Measurements from ENCODE around the gene GADD45B.

GADD45B gene, protein sequence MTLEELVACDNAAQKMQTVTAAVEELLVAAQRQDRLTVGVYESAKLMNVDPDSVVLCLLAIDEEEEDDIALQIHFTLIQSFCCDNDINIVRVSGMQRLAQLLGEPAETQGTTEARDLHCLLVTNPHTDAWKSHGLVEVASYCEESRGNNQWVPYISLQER

DNA sequence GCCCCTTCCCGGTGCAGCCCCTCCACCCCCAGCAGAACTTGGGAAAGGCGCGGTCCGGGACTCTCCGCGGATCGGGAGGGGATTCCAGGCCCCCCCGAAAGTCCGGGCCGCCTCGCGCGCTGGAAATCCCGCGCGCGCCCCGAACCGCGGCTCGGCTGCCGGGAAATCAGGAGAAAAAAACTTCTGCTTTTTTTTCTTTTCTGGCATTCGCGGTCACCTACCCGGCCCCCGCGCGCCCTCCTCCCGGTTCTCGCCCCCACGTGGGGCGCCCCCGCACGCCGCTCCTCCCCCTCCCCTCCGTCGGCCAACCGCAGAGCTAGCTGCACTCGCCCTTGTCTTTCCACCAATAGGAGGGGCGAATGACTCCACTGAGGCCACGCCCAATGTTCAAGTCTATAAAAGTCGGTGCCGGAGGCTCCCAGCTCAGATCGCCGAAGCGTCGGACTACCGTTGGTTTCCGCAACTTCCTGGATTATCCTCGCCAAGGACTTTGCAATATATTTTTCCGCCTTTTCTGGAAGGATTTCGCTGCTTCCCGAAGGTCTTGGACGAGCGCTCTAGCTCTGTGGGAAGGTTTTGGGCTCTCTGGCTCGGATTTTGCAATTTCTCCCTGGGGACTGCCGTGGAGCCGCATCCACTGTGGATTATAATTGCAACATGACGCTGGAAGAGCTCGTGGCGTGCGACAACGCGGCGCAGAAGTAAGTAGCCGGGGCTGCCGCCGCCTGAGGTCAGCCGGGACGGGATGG, at the start of gene GADD45B:
Gene GADD45B, plus strand, starts transcription at position 426 of the 749 bp plus-strand sequence. Its CDS starts 232 bp downstream, at position 658.
- peak; percentile 34 to 80 for DNase-seq

DNA sequence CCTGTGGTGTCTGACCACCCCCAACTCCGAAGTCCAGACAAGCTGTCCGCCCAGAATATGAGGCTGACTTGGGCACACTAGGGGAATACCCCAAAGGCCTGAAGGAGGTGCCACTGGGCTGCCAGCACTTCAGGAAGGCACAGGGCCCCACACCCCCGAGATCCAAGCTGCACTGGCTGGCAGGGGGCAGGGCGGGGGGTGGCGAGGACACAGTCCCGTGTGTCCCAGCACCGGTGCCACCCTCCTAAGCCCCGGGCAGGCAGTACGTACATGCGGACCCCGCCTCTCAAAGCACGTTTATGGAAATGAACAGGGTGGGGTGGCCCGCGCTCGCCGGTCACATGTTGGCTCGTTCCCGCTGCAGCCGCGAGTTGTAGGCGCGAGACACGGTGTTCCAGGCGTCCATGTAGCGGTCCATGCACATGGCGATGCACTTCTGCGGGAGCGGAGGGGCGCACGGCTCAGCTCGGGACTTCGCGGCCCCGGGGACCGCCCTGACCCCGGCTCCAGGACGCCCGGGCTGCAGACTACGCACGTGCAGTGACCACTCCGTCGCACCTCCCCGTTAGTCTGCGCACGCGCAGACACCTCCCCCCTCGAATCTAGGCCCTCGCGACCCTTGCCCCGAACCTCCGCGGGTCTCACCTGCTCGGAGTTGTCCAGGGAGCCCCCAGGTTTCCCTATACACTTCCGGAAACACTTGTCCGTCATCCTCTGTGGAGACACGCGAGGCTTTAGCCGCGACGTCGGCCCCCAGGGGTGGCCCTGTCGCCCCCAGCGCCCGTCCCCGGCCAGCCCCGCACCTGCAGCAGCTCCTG, 49.1 kb upstream of the GADD45B start:
- no peak for DNase-seq

DNA sequence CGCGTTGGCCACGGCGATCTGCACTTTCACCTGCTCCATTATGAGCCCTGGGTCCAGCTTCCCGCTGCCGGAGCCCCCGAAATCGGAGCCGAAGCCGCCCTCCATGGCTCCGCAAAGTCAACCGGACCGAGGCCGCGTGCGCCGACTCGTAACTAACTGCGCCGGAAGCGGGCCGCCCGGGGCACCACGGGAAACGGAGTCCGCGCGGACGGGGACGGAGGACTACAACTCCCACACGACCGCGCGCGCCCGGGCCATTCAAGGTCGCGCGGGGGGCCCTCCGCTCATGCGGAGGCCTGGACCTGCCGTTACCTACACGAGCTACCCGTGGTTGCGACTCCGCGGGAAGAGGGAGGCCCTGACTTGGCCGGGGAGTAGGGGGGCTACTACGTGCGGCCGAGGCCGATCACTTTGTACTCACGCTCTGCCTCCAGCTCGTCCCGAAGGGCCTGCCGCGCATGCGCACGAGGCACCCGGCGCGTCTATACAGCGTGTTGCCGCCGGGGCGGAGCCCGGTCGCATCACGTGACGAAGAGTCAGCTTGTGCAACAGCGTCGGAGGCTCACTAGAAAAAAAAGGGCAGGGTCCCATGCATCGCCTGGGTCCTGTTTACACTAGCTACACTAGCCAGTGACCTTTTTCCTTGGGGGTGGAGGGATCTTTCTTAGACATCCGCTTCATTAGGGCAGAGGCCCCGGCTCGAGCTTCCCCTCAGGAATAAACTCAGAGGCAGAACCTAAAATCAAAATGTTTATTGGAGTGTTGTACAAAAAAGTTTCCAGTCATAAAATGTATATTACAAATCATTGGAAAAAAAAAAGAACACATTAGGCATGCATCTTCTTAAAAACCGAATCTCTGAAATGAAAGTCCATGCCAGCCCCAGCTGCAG, 48.3 kb upstream of the GADD45B start, which contains the start of gene TIMM13:
Gene TIMM13, minus strand, starts transcription at position 158 of the 892 bp plus-strand sequence. Its CDS starts 53 bp downstream, at position 105.
- DNase-seq, result peak; percentile 76 to 89

DNA sequence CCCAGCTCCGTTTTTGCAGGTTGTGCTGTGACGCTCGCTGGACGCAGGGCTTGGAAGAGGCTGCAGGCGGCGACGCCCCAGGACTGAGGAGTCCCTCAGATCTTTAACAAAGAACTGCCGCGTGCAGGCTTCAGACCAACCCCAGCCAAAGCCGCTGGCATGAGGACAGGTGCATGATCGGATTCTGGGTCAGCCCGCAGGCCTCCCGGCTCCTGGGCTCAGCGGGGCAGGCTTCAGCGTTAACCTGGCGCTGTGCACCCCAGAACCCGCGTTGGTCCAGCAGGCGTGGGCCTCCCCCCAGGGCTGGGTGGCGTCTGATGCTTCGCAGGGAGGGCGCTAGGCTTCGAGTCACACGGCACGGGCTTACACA, 47.6 kb upstream of the GADD45B start:
- no peak for DNase-seq

DNA sequence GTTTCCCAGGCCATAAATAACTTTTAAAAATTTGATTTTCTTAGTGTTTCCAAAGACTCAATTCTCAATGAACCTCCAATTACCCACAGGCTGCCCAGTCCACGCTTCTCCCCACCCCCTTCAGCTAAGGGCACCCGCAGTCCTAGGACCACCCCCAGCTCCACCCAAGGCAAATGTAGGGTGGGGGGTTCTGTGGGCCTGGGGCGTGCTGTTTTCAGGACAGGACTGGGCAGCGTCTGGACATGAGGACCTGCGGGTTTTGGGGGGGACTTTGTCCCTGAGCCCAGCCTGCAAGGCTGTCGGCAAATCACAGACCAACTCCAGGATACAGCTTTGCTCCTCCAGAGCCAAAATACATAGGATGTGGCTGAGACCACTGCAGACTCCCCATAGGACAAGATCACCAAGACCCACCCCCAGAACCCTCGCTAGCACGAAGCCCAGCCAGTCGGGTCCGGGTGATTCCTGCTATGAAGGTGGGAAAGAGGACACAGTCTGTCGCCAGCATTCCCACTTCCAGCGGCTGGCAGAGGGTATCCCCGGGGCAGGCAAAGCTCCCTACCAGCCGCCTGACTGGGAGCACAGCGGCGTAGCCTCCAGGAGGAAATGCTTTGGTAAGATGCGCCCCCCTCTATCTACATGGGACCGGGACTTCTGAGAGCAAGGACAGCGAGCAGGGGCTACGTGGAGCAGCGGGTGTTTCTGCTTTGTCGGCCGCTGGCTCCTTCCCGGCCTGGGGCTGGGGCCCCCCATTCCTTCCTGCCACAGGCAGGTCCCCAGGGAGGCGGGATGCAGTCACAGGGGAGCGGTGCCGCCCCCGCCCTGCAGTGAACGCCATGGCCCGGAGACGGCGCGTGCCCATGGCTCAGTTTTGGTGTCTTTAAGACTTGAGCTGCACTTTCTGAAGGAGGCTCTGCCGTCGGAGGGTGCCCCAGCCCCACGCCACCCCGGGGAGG, 46.9 kb upstream of the GADD45B start:
- no peak for DNase-seq

DNA sequence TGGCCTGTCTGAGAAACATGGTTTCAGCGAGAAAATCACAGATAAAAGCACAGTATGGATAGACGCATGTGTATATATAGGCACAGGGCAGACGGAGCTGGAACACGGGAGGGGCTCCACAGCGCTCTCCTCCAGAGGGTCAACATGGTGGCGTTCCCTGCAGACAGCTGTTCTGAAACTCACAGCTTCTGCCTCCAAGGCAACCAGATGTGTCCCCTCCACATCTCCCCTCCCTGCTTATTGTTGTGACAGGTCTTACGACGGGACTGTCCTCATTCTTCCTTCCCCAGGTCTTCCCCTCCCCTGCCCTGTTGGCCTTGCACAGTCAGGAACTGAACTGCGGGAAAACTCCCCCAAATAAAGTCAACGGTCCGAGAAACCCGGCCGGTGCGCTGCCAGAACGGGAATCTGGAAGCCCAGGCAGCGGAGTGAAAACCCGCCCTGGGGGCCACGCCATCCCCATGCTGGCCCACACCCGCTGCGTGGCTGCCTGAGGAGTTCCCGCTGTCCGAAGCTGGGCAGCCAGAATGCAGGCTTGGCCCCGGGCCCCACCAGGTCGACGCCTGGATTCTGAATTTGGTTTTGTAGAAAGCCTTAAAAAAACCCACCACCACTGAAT, 45.9 kb upstream of the GADD45B start:
- no peak for DNase-seq

DNA sequence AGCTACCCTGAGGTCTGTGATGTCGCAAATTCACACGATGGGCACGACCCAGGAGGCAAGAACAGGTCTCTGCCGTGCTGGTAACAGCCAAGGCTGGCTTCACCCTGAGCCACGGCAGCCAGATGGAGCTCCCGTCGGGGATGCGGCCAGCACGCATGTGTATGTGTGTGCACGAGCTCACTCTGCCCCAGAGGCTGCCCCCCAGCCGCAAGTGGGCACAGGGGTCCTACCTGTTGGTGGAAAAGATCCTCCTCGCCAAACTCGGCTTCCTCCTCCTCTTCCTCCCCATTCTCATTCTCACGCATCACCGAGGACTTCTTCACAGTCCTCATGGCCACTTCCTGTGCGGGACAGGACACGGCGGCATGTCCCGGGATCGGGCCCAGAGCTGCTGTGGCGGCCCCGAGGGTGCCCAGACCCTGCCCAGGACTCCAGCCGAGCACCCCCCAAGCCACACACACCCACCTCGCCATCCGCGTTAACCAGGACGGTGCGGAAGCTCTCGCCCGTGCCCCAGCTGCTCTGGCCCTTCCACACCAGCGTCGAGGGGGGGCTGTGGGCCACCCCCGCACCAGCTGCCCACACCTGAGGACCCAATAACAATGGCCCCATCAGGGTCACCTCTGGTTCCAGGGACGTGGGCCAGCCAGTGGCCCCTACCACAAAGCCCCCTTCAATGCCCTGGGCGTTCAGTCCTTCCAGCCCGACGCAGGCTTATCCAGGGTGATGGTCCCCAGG, 44.4 kb upstream of the GADD45B start:
- no peak for DNase-seq

DNA sequence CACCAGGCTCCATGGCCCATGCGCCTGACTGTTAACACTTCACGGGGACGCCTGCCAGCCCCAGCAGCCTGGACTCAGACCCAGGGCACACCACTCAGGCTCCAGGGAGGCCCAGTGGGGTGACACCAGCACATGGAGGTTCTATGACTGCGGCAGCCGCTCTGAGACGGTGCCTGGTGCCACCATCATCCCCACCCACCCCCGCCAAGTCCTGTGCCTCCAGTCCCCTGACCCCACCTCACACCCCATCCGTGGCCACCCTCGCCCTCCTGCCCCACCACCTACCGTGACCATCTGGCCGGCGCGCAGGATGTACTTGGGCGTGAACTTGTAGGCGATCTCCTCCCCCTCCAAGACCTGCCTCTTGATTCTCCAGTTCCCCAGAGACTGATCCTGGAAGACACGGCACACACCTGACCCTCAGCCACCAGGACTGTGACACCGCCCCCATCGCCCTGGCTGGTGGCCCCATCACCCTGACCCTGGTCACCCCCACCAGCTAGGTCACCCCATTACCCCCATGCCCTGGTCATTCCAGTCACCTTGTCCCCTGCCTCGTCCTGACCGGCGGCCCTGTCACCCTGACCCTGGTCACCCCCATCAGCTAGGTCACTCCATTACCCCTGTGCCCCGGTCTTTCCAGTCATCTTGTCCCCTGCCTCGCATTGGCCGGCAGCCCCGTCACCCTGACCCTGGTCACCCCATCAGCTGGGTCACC, 43.6 kb upstream of the GADD45B start:
- DNase-seq, result no peak

DNA sequence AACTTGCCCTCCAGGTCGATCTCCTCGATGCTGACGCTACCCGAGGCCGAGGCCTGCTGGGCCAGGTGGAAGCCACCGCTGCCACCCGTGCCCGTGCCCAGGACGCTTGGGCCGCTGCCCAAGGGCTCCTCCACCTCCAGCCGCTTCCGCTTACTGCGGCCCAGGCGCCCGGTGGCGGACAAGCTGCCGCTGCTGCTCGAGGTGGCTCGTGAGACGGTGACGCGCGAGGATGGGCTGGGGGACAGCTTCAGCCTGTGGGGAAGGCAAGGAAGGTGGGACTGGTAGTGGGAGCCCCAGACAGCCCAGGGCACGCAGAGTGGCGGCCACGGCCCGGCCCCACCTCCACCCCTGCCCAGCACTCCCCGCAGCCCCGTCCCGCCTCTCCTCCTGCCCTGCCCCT, 42.1 kb upstream of the GADD45B start:
- no peak for DNase-seq

DNA sequence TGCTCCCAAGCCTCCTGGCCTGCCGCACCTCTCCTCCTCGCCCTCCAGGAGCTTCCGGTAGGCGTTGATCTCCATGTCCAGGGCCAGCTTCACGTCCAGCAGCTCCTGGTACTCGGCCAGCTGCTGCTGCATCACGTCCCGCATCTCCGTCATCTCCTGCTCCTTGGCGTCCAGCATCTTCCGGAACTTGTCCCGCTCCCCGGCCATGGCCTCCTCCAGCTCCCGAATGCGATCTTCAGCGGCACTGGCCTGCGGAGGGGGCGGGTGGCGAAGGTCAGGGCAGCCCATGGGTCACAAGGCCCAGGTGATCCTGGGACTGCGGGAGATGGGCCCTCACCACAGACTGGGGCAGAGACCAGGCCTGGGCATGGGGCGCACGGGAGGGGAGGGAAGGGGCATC, 41.7 kb upstream of the GADD45B start:
- no peak for DNase-seq

DNA sequence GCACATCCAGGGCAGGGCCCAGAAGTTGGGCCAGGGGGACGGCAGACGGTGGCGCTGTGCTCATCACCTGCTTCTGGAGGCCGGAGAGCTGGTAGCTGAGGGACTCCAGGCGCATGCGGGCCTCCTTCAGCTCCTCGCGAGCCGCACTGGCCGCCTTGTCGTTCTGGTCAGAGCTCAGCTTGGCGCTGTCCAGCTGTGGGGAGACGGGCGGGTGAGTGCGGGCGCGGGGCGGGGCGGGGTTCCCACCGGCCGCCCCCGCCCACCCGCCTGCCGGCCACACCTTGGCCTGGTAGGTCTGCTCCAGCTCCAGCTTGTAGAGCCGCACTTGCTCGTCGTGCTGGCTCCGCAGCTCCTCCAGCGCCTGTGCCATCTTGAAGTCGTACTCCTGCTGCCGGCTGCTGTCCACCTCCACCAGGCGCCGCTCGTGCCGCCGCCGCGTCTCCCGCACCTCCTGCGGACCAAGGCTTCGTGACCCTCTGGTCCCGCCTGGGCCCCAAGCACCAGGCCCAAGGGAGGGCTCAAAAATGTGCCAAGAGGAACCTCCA, 41.1 kb upstream of the GADD45B start:
- no peak for DNase-seq

DNA sequence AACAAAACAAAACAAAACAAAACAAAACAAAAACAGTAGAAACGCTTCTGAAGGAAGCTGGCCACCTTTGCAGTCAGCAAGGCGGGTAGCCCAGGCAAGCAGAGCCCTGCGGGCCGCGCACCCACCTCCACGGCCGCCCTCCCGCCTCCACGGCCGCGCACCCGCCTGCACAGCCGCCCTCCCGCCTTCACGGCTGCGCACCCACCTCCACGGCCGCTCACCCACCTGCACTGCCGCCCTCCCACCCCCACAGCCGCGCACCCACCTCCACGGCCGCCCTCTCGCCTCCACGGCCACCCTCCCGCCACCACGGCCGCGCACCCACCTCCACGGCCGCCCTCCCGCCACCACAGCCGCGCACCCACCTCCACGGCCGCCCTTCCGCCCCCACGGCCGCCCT, 39.5 kb upstream of the GADD45B start:
- no peak for DNase-seq

DNA sequence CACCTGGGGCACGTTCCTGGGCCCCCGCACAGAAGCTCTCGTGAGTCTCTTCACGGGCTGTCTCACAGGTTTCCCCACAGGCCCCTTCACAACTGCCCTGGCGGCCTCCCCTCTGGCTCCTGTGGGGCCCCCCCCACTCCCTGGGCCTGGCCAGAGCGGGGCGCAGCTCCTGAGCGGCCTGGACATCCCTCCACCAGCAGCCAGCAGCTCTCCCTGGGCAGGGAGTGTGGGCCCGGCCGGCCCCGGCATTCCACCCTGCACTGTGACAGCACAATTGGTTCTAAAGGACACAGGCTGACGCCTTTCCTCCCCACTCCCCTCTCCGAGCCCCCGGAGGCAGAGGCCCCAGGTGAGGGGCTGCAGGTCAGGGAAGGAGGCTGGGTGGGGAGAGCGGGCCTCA, 39.0 kb upstream of the GADD45B start:
- DNase-seq, result no peak

DNA sequence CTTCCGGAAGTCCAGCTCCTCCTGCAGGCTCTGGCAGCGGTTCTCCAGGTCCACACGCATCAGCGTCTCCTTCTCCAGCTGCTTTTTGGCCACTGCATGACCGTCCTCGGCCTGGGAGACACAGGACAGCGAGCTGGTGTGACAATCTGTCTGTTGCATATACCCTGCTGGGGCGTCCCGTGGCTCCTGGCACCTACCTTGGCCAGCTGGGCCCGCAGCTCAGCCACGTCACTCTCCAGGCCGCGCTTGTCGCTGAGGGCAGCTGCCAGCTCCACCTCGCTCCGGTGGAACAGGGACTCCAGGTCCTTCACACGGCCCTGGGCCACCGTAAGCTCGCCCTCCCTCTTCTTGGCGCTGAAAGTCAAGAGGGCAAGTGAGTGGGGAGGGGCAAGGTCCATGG, 37.7 kb upstream of the GADD45B start:
- no peak for DNase-seq

DNA sequence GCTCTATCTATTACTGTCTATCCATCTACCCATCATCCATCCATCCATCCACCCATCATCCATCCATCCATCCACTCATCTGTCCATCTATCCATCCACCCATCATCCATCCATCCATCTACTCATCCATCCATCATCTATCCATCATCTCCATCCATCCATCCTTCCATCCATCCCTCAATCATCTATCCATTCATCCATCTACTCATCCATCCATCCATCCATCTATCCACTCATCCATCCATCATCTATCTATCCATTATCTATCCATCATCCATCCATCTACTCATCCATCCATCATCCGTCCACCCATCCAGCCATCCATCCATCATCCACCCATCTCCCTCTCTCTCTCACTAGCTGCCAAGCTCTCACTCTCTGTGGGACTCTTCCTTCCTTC, 35.4 kb upstream of the GADD45B start:
- no peak for DNase-seq

DNA sequence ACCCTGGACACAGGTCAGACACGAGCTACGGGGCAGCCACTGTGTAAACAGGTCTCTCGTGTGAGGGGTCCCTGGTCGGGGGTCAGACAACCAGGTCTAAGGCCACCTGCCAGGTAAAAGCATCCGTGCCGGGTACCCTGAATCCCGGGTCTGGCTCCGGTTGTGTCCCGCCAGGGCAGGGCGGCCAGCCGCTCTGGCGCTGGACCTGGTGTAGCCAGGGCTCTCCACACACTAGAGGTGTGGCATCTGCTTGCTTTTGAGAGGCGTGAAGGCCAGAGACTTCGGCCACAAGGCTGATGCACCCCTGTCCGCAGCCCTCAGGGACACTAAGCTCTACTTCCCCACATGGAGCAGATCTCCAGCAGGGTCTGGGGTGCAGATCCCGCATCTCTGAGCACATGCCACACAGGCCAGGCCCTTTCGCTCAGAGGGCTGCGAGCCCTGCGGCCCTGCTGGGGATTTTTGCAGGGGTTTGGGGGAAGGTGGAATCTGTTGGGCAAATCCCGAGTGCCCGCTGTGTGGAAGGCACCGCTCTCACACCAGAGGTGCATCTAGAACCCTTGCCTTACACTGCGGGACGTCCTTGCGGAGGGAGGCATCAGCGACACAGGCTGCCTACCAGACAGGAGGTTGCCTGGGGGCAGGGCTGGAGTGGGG, 34.7 kb upstream of the GADD45B start:
- DNase-seq, result no peak

DNA sequence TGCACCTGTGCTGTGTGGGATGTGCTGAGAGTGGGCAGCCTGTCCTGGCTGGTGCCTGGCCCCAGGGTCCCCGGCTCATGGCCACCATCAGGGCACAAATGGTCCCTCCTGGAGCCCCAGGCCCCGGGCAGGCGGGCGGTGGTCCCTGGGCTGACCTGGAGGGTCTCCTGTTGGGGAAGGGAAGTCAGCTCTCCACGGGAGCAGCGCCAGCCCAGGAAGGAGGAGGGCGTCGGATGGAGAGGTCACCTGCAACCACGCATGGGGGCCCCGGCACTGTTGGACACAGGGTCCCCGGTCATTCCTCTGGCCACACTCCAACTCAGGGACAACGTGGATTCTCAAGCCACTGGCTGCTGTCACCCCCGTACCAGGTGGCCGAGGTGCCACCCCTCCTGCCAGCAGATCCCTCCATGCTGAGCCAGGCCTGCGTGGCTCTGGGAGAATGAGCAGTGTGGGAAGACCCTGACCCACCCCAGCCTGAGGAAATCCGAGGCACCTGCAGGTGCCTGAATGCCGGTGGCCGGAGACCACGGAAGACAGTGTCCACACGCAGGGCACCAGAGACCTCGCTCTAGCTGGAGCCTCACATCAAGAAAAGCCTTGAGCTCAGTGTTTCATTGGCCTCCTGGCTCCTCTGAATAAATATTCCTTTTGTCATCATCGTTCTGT, 32.7 kb upstream of the GADD45B start:
- DNase-seq, result no peak

DNA sequence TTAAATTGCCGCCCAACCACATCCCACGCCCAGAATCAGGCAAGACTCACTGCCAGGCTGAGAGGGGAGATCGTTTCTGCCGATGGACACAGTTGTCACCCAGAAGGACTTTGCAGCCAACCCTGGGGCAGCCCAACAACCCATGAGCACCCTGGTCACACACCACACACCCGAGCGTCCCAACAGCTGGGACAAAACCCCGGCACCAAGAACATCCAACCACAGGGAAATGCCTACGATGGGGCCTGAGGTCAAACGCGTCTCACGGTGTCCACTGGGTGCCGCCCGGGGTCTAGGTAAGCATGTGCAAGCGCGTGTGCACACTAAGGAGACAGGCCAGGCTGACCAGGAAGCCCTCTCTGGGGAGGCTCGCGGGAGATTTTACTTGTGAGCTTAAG, 32.1 kb upstream of the GADD45B start:
- DNase-seq, result no peak

All from NCI-H1930 (cell line).